ENCODE data around the gene CHST11. TPM values are rescaled to one million over a fixed set of nuclear protein-coding genes. Genes with fewer than 3 reads are reported as not detected.

Gene CHST11
- total and polyA plus RNA-seq, 9 of the 15 experiments (the other 6 are each of a cell fraction or from before 2014, with no cell fraction given): 2.3 to 38.7 (median 15.0) TPM

GRCh38 chr12:104555648-104556047 lies 98.9 kb downstream of the CHST11 start:
- H3K4me2 ChIP-seq (ENCODE audit: insufficient read depth, low read length): no peak overlapping the region
- no TSS peak for BruUV-seq (replicated peaks)
- FAIRE-seq (no peak), DNase-seq (ENCODE audit: extremely low read depth in 1 of 4, low spot score in 3 of 4) (no peak), ATAC-seq (no peak)
- CTCF ChIA-PET (ENCODE audit: low intra/inter-chr PET ratio): no interaction called here
- H2AFZ ChIP-seq (ENCODE audit: low read depth, low read length): no peak overlapping the region
- H3K27me3 ChIP-seq (ENCODE audit: control insufficient read depth in 2 of 2, insufficient read depth in 2 of 2, low read length in 2 of 2): no peaks in the 10 kb centered on the region
- H4K20me1 ChIP-seq (replicated peaks; ENCODE audit: control insufficient read depth, insufficient read depth, low read length): no peaks in the 10 kb centered on the region
- no peaks in the 10 kb centered on the region; the same call in 2 of the 3 replicates for H3K36me3 ChIP-seq (ENCODE audit: control insufficient read depth, insufficient read depth, low read length)
- TF ChIP-seq ZBTB26 (CRISPR knock-in tag; IDR thresholded peaks at IDR 0.05) (no peak), ETV5 (CRISPR knock-in tag; IDR thresholded peaks at IDR 0.05; ENCODE audit: low read depth) (no peak), MGA (IDR thresholded peaks at IDR 0.05) (no peak), MCM3 (IDR thresholded peaks at IDR 0.05) (no peak), CREB5 (CRISPR knock-in tag; IDR thresholded peaks at IDR 0.05) (no peak), EP400 (IDR thresholded peaks at IDR 0.05) (no peak), SIX5 (IDR thresholded peaks at IDR 0.05; ENCODE audit: borderline replicate concordance in 1 of 2, insufficient read depth in 1 of 2, low read depth in 1 of 2, low read length in 2 of 2) (no peak)
- H3K9ac ChIP-seq (ENCODE audit: insufficient read depth in 1 of 2, low read depth in 2 of 2, low read length in 2 of 2): no peak overlapping the region
- no peaks in the 10 kb centered on the region for H3K9me1 ChIP-seq (ENCODE audit: control insufficient read depth, insufficient read depth, low read length)
- H3K4me1 ChIP-seq (replicated peaks in 1 of 2; ENCODE audit: control insufficient read depth in 2 of 2, insufficient read depth in 2 of 2, low read length in 2 of 2): peaks cover 0 to 4% of the 10 kb centered on the region in 2 experiments; a peak in 2 of 5 replicates
- POLR2A ChIA-PET: interaction anchor here (0.7 kb wide), 1 partner anchor 837 kb away, joined by 4 read pairs; no protein-coding TSS in a partner anchor
- no peak overlapping the region for H3K4me3 ChIP-seq
- H3K27ac ChIP-seq (ENCODE audit: extremely low read depth, low read depth, low read length): no peak overlapping the region
- intact Hi-C loops (cut with micrococcal nuclease): no loop called here
- no peaks in the 10 kb centered on the region for H3K9me3 ChIP-seq (replicated peaks; ENCODE audit: control insufficient read depth, insufficient read depth, low read depth, low read length)
- 87% methylated on average over 6 of the region's 6 CpGs for WGBS (ENCODE audit: insufficient coverage, low coverage, missing lambda C conversion rate)
- in situ Hi-C loops (cut with MboI): no loop called here
- peaks cover 19% of the 10 kb centered on the region for H3K79me2 ChIP-seq (ENCODE audit: control insufficient read depth, insufficient read depth, low read length)
